ENCODE results near the gene DRC7. TPM values are rescaled to one million over a fixed set of nuclear protein-coding genes. Genes with fewer than 3 reads are reported as not detected.

Gene DRC7
- total RNA-seq, 1 donor from 2014 or later = 7.4 TPM

DNA sequence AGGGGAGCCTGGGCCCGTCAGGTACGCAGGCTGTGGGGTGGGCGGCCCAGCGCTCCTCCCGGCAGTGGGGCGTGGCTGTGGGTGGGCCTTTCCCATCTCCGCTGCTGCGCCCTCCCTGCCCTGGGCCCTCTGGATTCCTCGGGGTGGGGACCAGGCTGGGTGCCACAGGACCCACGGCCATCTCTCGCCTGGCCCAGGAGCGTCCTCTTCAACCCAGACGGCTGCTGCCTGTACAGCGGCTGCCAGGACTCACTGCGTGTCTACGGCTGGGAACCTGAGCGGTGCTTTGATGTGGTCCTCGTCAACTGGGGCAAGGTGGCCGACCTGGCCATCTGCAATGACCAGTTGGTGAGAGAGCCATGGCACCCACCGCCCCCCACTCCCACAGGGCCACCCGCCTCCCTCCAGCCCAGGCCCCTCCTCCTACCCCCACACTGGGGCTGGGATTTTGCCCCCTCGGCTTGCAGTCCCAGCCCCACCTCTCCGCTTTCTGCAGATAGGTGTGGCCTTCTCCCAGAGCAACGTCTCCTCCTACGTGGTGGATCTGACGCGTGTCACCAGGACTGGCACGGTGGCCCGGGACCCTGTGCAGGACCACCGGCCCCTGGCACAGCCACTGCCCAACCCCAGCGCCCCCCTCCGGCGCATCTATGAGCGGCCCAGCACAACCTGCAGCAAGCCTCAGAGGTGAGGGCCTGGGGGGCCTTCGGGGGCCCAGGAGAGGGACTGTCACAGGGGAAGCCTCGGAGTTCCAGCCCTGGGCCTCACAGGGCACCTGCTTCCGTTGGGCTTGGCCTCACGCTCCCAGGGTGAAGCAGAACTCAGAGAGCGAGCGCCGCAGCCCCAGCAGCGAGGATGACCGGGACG, 58.2 kb downstream of the DRC7 start:
- H3K27ac Mint-ChIP-seq = no peak overlapping the region
- H3K4me3 Mint-ChIP-seq = no peak overlapping the region
- H3K27me3 Mint-ChIP-seq = no peaks in the 10 kb centered on the region
- H3K4me1 Mint-ChIP-seq (ENCODE audit: unreplicated experiment) = no peaks in the 10 kb centered on the region
- no peak for DNase-seq (ENCODE audit: extremely low spot score, unreplicated experiment)
- no peaks in the 10 kb centered on the region for H3K9me3 Mint-ChIP-seq
- TF ChIP-seq, protein P1, sequence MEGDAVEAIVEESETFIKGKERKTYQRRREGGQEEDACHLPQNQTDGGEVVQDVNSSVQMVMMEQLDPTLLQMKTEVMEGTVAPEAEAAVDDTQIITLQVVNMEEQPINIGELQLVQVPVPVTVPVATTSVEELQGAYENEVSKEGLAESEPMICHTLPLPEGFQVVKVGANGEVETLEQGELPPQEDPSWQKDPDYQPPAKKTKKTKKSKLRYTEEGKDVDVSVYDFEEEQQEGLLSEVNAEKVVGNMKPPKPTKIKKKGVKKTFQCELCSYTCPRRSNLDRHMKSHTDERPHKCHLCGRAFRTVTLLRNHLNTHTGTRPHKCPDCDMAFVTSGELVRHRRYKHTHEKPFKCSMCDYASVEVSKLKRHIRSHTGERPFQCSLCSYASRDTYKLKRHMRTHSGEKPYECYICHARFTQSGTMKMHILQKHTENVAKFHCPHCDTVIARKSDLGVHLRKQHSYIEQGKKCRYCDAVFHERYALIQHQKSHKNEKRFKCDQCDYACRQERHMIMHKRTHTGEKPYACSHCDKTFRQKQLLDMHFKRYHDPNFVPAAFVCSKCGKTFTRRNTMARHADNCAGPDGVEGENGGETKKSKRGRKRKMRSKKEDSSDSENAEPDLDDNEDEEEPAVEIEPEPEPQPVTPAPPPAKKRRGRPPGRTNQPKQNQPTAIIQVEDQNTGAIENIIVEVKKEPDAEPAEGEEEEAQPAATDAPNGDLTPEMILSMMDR (conservative IDR thresholded peaks at IDR 0.05) = no peak
- H3K36me3 Mint-ChIP-seq = no peaks in the 10 kb centered on the region

DNA sequence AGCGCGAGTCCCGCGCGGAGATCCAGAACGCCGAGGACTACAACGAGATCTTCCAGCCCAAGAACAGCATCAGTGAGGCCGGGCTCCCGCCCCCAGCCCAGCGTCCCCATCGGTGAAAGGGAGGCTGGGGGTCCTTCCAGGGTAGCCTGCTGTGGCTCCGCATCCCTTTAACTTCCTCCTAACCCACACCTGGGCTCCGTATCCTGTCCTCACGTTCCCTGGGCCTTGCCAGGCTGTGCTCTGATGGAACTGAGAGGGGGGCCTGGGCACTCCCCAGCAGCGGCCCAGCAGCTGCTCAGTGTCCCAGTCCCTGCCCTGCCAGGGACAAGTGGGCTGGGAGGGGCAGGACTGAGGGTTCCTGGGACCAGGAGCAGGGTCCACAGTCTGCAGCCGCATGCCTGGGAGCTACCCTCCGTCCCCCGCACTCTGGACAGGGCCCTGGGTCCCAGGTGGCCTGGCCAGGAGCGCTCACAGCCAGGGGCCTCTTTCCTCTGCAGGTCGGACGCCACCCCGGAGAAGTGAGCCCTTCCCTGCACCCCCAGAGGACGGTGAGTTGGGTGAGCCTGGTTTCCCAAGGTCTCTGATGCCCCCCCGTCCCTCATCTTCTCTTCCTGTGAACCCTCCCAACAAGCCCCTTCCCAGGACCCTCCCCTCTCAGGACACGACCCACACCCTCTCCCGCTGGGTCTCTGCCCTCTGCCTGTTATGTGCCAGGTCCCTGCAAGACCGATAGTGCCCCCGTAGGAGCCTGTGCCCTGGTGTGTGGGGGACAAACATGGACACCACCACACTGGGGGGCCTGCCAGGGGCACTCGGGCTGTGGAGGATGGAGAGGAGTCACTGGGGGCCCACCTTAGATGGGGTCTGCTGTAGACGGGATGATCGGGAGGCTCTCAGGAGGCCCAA, 59.1 kb downstream of the DRC7 start:
- no peaks in the 10 kb centered on the region for H3K9me3 Mint-ChIP-seq
- DNase-seq (ENCODE audit: extremely low spot score, unreplicated experiment) = no peak
- no peaks in the 10 kb centered on the region for H3K27me3 Mint-ChIP-seq

DNA sequence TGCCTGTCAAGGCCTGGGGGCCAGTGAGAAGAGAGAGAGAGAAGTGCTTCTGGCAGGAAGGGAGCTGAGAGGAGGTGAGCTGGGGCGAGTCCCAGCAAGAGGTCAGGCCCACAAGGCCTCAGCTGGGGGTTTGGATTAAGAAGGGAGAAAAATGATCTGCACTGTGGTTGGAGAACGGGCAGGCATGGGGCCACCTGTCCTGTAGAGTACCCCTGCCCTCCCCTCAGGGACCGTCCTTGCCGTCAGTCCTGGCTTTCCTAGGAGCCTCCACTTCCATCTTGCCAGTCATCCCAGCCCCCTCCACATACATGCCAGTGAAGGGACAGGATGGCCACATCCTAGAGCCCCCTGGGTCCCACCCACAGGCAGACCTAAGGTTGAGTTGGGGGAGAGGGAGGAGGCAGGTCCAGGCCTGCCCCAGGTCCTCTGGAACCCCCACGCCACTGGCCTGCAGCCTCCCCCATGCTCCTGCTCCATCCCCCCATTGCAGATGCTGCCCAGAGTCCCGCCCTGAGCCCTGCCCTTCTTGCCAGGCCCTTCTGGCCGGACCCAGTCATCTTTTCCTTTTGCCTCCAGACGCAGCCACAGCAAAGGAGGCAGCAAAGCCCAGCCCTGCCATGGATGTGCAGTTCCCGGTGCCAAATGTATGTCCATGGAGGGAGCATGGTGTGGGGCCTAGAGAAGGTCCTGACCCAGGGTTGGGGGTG, 59.9 kb downstream of the DRC7 start:
- TF ChIP-seq, protein P1 (conservative IDR thresholded peaks at IDR 0.05) = no peak
- no peaks in the 10 kb centered on the region for H3K4me1 Mint-ChIP-seq (ENCODE audit: unreplicated experiment)
- no peaks in the 10 kb centered on the region for H3K36me3 Mint-ChIP-seq
- H3K4me3 Mint-ChIP-seq = no peak overlapping the region
- H3K9me3 Mint-ChIP-seq = no peaks in the 10 kb centered on the region
- DNase-seq (ENCODE audit: extremely low spot score, unreplicated experiment) = no peak
- H3K27ac Mint-ChIP-seq = peak overlapping the region; percentile 64
- no peaks in the 10 kb centered on the region for H3K27me3 Mint-ChIP-seq

More for the DNA sequence above, 59.1 kb downstream of the DRC7 start:
- Mint-ChIP-seq H3K27ac (peak overlapping the region; percentile 64), H3K36me3 (no peaks in the 10 kb centered on the region), H3K4me1 (ENCODE audit: unreplicated experiment) (no peaks in the 10 kb centered on the region), H3K4me3 (no peak overlapping the region)
- TF ChIP-seq, protein P1 (conservative IDR thresholded peaks at IDR 0.05) = no peak

GRCh38 chr16:57755061-57755684, 60.6 kb downstream of the DRC7 start:
- no peaks in the 10 kb centered on the region for H3K27me3 Mint-ChIP-seq
- DNase-seq (ENCODE audit: extremely low spot score, unreplicated experiment) = no peak
- H3K9me3 Mint-ChIP-seq = no peaks in the 10 kb centered on the region
- peaks cover 4% of the 10 kb centered on the region for H3K4me1 Mint-ChIP-seq (ENCODE audit: unreplicated experiment)
- no peaks in the 10 kb centered on the region for H3K36me3 Mint-ChIP-seq
- H3K4me3 Mint-ChIP-seq = no peak overlapping the region
- TF ChIP-seq, protein P1 (conservative IDR thresholded peaks at IDR 0.05) = peak; percentile 29
- H3K27ac Mint-ChIP-seq = no peak overlapping the region
